HG03064 (cell line): ENCODE results near the gene OGG1.

ENCODE experiments used
- ATAC-seq: cut with Tn5 transposase; IDR thresholded peaks from one replicate; pipeline ENCODE4 v1.9.1; 2021; ENCODE audit warnings: low read depth; ENCODE audit not compliant: unreplicated experiment

The OGG1 gene

GRCh38 chr3:9749645-9750555 is at the start of gene OGG1:
TSS of gene OGG1 (plus strand) at chr3:9749952. CDS start at chr3:9750287, 335 bp downstream.
- peak; percentile 93 for ATAC-seq

DNA sequence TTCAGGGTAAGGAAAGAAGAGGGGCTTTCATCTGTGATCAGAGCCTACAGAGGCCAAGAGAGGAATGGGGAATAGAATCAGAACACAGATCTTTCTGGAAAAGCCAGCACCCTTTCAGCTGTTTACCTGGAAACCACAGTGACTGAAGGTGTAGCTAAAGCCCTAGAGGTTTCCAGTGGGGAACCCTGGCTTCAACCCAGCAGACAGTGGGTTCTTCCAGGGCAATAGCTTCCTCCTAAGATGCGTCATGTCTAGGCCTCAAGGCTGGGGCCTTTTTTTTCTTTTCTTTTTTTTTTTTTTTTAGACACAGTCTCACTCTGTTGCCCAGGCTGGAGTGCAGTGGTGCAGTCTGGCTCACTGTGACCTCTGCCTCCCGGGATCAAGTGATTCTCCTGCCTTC is 49.2 kb upstream of the OGG1 start:
- ATAC-seq = no peak

GRCh38 chr3:9701006-9701405 is 48.7 kb upstream of the OGG1 start:
- ATAC-seq = no peak

DNA sequence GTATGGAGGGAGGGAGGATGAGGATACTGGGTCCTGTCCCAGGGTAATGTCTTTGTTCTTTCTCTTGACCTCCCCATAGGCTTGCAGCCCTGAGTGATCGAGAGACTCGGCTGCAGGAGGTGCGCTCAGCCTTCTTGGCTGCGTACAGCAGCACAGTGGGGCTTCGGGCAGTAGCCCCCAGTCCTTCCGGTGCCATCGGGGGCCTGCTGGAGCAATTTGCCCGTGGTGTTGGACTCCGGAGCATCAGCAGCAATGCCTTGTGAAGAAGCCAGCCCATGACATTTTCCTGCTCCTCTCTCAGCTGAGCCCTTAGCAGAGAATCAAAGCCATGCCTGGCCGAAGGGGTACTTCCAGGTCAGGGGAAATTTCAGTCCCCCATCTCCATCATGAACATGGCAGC is 48.0 kb upstream of the OGG1 start:
- no peak for ATAC-seq

GRCh38 chr3:9703240-9703639 is 46.5 kb upstream of the OGG1 start:
- ATAC-seq = no peak

- ATAC-seq = no peak
These were observed 45.9 kb upstream of the OGG1 start, which contains the start of gene CPNE9 for GRCh38 chr3:9703736-9704346. TSS of gene CPNE9 (plus strand) at chr3:9703833. CDS start at chr3:9703997, 164 bp downstream.

- ATAC-seq = no peak
These were observed 45.1 kb upstream of the OGG1 start for GRCh38 chr3:9704347-9705322.

DNA sequence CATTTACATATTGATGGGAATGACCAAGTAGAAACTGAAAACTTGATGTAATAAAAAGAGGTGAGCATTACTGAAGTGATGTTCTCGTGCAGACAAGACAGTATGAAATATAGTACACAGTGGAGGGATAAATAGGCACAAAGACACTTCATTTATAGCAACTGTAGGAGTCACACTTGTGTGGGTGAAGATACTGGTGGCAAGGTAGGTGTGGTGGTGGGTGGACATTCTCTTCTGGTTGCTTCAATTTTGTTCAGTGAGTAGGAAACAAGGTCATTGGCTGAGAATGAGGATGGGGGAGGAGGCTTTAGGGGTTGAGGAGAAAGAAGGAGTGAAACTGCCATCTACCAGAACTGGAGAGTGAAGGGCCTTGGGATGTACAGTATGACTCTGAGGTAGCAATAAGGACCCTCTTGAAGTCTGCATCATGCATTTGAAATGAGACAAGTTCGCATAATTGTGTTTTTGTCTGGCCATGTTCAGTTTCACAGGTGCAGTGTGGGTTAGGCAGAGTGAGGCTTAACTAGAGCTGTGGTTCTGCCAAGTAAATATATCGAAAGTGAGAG is 39.5 kb upstream of the OGG1 start:
- no peak for ATAC-seq

DNA sequence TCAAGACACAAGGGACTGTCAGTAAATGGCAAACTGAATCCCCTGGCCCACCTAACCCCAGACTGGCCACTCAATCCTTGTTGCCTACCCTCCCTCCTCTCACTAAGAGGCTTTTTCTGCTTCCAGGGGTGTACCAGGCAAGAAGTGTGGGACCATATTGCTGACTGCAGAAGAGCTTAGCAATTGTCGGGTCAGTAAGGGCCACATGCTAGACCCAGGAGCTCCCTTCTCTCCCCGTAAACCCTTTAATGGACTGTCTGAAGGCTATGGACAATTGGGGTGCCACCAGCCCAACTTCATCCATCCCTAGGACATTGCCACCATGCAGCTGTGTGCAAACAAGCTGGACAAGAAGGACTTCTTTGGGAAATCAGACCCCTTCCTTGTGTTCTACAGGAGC is 37.3 kb upstream of the OGG1 start:
- no peak for ATAC-seq

DNA sequence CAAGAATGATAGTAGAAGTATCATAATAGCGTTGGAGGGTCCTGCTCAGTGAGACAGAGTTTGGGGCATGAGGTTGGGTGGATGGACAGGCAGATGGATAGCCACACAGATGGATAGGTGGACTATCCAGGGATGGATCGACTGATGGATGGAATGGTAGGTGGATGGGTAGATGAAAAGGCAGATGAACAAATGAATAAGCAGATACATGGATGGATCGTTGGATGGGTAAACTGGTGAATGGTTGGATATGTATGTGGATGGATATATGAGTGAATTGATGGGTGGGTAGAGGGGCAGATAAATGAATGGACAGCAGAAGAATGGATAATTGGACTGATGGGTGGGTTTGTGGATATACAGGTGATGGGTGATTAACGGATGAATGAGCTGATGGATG is 36.6 kb upstream of the OGG1 start:
- ATAC-seq = no peak

GRCh38 chr3:9715136-9715535 is 34.6 kb upstream of the OGG1 start:
- ATAC-seq = no peak

DNA sequence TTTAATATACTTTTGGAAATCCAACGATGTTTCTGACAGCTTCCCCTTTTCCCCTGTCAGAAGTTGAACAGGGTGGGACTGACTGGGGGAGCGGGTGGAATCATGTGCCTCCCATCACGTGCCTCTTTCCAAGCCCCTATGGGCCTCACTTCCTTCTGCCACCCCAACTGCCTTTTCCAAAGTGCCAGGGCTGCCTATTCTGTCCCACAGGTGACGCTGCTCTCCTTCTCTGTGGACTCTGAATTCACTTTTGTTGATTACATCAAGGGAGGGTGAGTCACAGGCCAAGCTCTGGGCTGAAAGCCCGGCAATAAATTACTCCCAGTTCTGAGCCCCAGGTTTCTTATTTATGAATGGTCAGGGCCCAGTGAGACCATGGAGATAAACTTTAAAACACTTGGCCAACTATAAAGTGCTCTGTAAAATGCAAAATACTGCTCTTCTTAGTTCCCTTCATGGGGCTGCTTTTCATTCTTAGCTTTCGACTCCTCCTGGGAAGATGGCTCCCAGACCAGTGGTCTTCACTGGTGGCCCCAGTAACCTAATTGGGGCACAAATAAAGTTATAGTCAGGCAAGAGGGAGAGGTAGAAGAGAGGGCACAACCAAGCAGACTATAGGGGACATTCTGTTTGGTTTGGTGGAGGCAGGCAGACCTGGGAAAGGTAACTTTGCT is 33.9 kb upstream of the OGG1 start:
- no peak for ATAC-seq

- ATAC-seq = no peak
These were observed 32.8 kb upstream of the OGG1 start for GRCh38 chr3:9716801-9717555.

GRCh38 chr3:9717563-9717962 is 32.2 kb upstream of the OGG1 start:
- ATAC-seq = no peak

GRCh38 chr3:9718118-9718517 is 31.6 kb upstream of the OGG1 start:
- no peak for ATAC-seq

- no peak for ATAC-seq
These were observed 28.6 kb upstream of the OGG1 start for GRCh38 chr3:9721015-9721699.

DNA sequence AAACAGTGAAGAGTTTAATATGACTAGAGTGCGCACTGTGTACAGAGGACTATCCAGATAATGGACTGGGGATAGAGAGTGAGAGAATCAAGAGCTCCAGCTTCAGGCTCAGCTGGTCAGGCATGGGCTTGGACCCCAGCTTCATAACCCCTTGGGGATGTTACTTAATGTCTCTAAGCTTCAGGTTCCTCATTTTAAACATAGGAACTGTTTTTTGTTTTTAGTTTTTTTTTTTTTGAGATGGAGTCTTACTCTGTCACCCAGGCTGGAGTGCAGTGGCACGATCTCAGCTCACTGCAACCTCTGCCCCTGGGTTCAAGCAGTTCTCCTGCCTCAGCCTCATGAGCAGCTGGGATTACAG is 28.1 kb upstream of the OGG1 start:
- no peak for ATAC-seq

DNA sequence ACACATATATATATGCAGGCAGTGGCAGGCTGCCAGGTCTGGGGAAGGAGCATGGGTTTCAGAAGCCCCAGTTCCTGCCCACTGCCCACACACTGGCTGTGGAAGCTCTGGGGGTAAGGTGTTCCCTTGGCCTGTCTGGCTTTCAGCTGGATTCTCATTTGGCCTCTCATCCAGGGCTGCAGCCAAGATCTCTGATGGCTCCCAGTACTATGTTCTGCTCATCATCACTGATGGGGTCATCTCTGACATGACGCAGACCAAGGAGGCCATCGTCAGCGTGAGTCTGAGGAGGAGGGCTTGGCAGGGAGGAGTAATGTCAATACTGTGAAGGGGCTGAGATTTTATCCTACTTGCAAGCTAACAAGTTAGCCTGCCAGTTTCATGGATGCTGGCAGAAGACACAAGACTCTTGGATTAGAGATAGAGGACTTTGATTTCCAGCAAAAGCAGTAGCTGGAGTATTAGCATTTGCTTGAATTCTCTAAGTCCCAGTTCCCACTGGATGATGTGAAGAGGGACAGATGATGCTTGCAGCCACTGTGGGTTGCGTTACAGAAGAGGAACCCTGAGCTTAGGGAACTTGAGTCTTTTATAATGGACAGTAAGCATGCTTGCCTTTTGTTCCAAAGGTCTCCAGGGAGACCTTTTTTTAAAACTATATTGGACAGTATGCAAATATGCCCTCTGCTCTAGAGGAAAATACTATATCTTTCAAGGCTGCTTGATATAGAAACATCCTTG is 23.8 kb upstream of the OGG1 start:
- ATAC-seq = no peak
